Measurements from ENCODE around the gene KDM2B. TPM values are rescaled to one million over a fixed set of nuclear protein-coding genes. Genes with fewer than 3 reads are reported as not detected.

The KDM2B gene
- total RNA-seq (2014; rRNA removed; shearing (Covaris generic)): 137 and 161 TPM in 2 replicates
- 59.4 and 64.4 TPM in 2 replicates for polyA plus RNA-seq (2016; fragmentation: Nextera tagmentation; extraction: Ambion mirVana)
- long read RNA-seq, partial matches to known transcripts: 4 of 15 reads
- long read RNA-seq, other reads (novel, unspliced or antisense): 10 of 15 reads

- peak within 1 kb of the TSS; percentile 90 for H3K4me3 Mint-ChIP-seq
- Histone ChIP-seq H3K27ac (ENCODE audit: low read depth) (peak within 1 kb of the TSS; percentile 100), H3K4me2 (peak within 1 kb of the TSS; percentile 97), H3F3A (replicated peaks; ENCODE audit: low read depth) (peaks cover 35% of the 10 kb centered on the region), H2AFZ (no peak within 1 kb of the TSS), H4K20me1 (replicated peaks; ENCODE audit: insufficient read depth) (0 out of 2 replicates have a peak, but pooled peaks cover under 1% of the 10 kb centered on the region), H3K79me2 (replicated peaks; ENCODE audit: insufficient read depth) (peaks cover 70% of the 10 kb centered on the region), H3K36me3 (ENCODE audit: insufficient read depth) (no peaks in the 10 kb centered on the region), H3K4me3 (peak within 1 kb of the TSS; percentile 90), H3K4me1 (ENCODE audit: insufficient read depth) (peaks cover 17% of the 10 kb centered on the region), H3K27me3 (ENCODE audit: insufficient read depth) (no peaks in the 10 kb centered on the region), H3K9me2 (ENCODE audit: insufficient read depth) (no peaks in the 10 kb centered on the region)
- H3K27ac Mint-ChIP-seq: peak within 1 kb of the TSS; percentile 99
- ATAC-seq (peak; percentile 0; the same call in 2 of the 3 replicates), DNase-seq (ENCODE audit: low spot score) (peak; percentile 73)
- peaks cover 8% of the 10 kb centered on the region for H3K27me3 Mint-ChIP-seq (ENCODE audit: insufficient read depth, low read depth, poor library complexity)
- peaks cover 18% of the 10 kb centered on the region for H3K36me3 Mint-ChIP-seq (ENCODE audit: low read depth)
- H3K9me3 Mint-ChIP-seq: no peaks in the 10 kb centered on the region
- H3K4me1 Mint-ChIP-seq: peaks cover 33% of the 10 kb centered on the region
- TF ChIP-seq POLR2AphosphoS5 (IDR thresholded peaks at IDR 0.05; ENCODE audit: low read depth) (0 out of 2 replicates have a peak, but pooled peaks have one; percentile 4), ETS1 (IDR thresholded peaks at IDR 0.05) (no peak)
Observed at GRCh38 chr12:121580959-121581685, at the start of gene KDM2B. Gene KDM2B (minus strand): TSS chr12:121581023. CDS start chr12:121580911, 112 bp downstream.

- Mint-ChIP-seq H3K36me3 (ENCODE audit: low read depth) (peaks cover 21% of the 10 kb centered on the region), H3K9me3 (no peaks in the 10 kb centered on the region), H3K27me3 (ENCODE audit: insufficient read depth, low read depth, poor library complexity) (peaks cover 13% of the 10 kb centered on the region), H3K4me1 (peaks cover 60% of the 10 kb centered on the region), H3K27ac (no peak overlapping the region), H3K4me3 (peak overlapping the region; percentile 88)
- Histone ChIP-seq H3K79me2 (replicated peaks; ENCODE audit: insufficient read depth) (peaks cover 64% of the 10 kb centered on the region), H3K4me3 (peak overlapping the region; percentile 76), H2AFZ (no peak overlapping the region), H3K4me2 (peak overlapping the region; percentile 97), H3K27ac (ENCODE audit: low read depth) (peak overlapping the region; percentile 60; the same call in 1 of the 2 replicates), H3K36me3 (ENCODE audit: insufficient read depth) (no peaks in the 10 kb centered on the region; the same call in 1 of the 2 replicates), H4K20me1 (replicated peaks; ENCODE audit: insufficient read depth) (peaks cover 44% of the 10 kb centered on the region), H3K27me3 (ENCODE audit: insufficient read depth) (no peaks in the 10 kb centered on the region), H3F3A (replicated peaks; ENCODE audit: low read depth) (peaks cover 22% of the 10 kb centered on the region), H3K4me1 (ENCODE audit: insufficient read depth) (peaks cover 61% of the 10 kb centered on the region), H3K9me2 (ENCODE audit: insufficient read depth) (no peaks in the 10 kb centered on the region)
- DNase-seq (ENCODE audit: low spot score): no peak
- ATAC-seq: no peak
- TF ChIP-seq CTCF (conservative IDR thresholded peaks at IDR 0.05; ENCODE audit: low read depth in 2 of 2) (no peak), ZNF331 (CRISPR knock-in tag; IDR thresholded peaks at IDR 0.05; ENCODE audit: low read depth) (no peak), ZNF462 (CRISPR knock-in tag; IDR thresholded peaks at IDR 0.05) (no peak), NANOG (IDR thresholded peaks at IDR 0.05; ENCODE audit: borderline replicate concordance) (no peak), EZH2phosphoT487 (IDR thresholded peaks at IDR 0.05; ENCODE audit: unreplicated experiment) (no peak), ETS1 (IDR thresholded peaks at IDR 0.05) (no peak), EZH2 (IDR thresholded peaks at IDR 0.05; ENCODE audit: low read depth, unreplicated experiment) (no peak), POLR2AphosphoS5 (IDR thresholded peaks at IDR 0.05; ENCODE audit: low read depth) (no peak), STAT1 (IDR thresholded peaks at IDR 0.05; ENCODE audit: unreplicated experiment) (no peak)
Observed at GRCh38 chr12:121628536-121628935, 47.7 kb upstream of the KDM2B start.

Measured in GM23338 (cell line).